Thoracic aorta (tissue), 2 donors: ENCODE data around the gene GSN. TPM values are rescaled to one million over a fixed set of nuclear protein-coding genes. Genes with fewer than 3 reads are reported as not detected.

Experiments
- ATAC-seq: fragments of 150-250 bp; one replicate; pipeline ENCODE4 v1.8.0; 2017; ENCODE audit warnings: low read depth; ENCODE audit not compliant: insufficient number of reproducible peaks, low FRiP score
- DNase-seq: peaks from one replicate; pipeline ENCODE4 v3.0.0-alpha.2; 2020; ENCODE audit warnings: low spot score
- H3K27ac ChIP-seq, 2 donors: fragments of 200-600 bp; sonication (generic); 1 replicate in 1 of 2; 2 replicates in 1 of 2; pipeline ENCODE4 v1.5.1; 2016; ENCODE audit warnings: mild to moderate bottlenecking in 2 of 2, moderate library complexity in 2 of 2
- H3K27me3 ChIP-seq: fragments of 200-600 bp; sonication (generic); replicated peaks from 2 replicates; pipeline ENCODE4 v1.6.0; 2016; ENCODE audit warnings: mild to moderate bottlenecking; ENCODE audit not compliant: insufficient read depth
- H3K36me3 ChIP-seq: fragments of 200-600 bp; sonication (generic); one replicate; pipeline ENCODE4 v1.5.1; 2016
- H3K4me1 ChIP-seq, 2 donors: fragments of 200-600 bp; sonication (generic); 1 replicate in 1 of 2; 2 replicates in 1 of 2; pipeline versions ENCODE4 v1.5.1 to v1.6.0; 2016; ENCODE audit warnings: low read depth in 2 of 2, mild to moderate bottlenecking in 1 of 2; ENCODE audit not compliant: control insufficient read depth in 1 of 2
- H3K4me3 ChIP-seq: fragments of 200-600 bp; sonication (generic); 2 replicates; pipeline ENCODE4 v1.5.1; 2016; ENCODE audit warnings: mild to moderate bottlenecking
- H3K9me3 ChIP-seq: fragments of 200-600 bp; sonication (generic); 2 replicates; pipeline ENCODE4 v1.5.1; 2016
- CTCF ChIP-seq: fragments of 200-600 bp; sonication (generic); IDR thresholded peaks from one replicate; pipeline ENCODE4 v1.5.1; 2019; ENCODE audit warnings: antibody characterized with exemption
- total RNA-seq, 2 donors: library from RNA; depleted of rRNA; stranded (reverse); fragments of >200 nt; gene quantifications; one replicate each; pipeline versions ENCODE4 v1.1.0 to v1.2.3, GENCODE V29; 2016

The GSN gene
- total RNA-seq, 2 donors from 2014 or later, result 3,187 to 4,234 TPM

- Histone ChIP-seq H3K36me3 (peaks cover 51% of the 10 kb centered on the region), H3K27me3 (no peaks in the 10 kb centered on the region), H3K4me3 (no peak overlapping the region), H3K9me3 (no peaks in the 10 kb centered on the region), H3K27ac (peak overlapping the region; percentile 96 to 97), H3K4me1 (peaks cover 21 to 84% of the 10 kb centered on the region in 2 donors)
- DNase-seq (no peak), ATAC-seq (no peak)
- no peak for TF ChIP-seq CTCF
Measured at GRCh38 chr9:121317737-121318630, 50.0 kb downstream of the GSN start.

GRCh38 chr9:121318631-121319382 lies 50.8 kb downstream of the GSN start:
- no peaks in the 10 kb centered on the region for H3K27me3 ChIP-seq
- H3K4me1 ChIP-seq, result peaks cover 21 to 86% of the 10 kb centered on the region in 2 donors
- DNase-seq (no peak), ATAC-seq (no peak)
- H3K4me3 ChIP-seq, result no peak overlapping the region
- no peaks in the 10 kb centered on the region for H3K9me3 ChIP-seq
- peak overlapping the region; percentile 96 to 97 for H3K27ac ChIP-seq
- H3K36me3 ChIP-seq, result peaks cover 48% of the 10 kb centered on the region
- TF ChIP-seq CTCF, result no peak

GRCh38 chr9:121319383-121319780 lies 51.4 kb downstream of the GSN start:
- ATAC-seq, result no peak
- H3K4me1 ChIP-seq, result peaks cover 21 to 89% of the 10 kb centered on the region in 2 donors

GRCh38 chr9:121321016-121321503 lies 53.1 kb downstream of the GSN start:
- no peak for TF ChIP-seq CTCF
- no peaks in the 10 kb centered on the region for H3K9me3 ChIP-seq
- H3K36me3 ChIP-seq, result peaks cover 55% of the 10 kb centered on the region
- DNase-seq (no peak), ATAC-seq (no peak)
- peak overlapping the region; percentile 96 to 97 for H3K27ac ChIP-seq
- H3K4me3 ChIP-seq, result no peak overlapping the region
- H3K27me3 ChIP-seq, result no peaks in the 10 kb centered on the region
- peaks cover 29 to 94% of the 10 kb centered on the region in 2 donors for H3K4me1 ChIP-seq

More at GRCh38 chr9:121319383-121319780, 51.4 kb downstream of the GSN start:
- Histone ChIP-seq H3K36me3 (peaks cover 49% of the 10 kb centered on the region), H3K27me3 (no peaks in the 10 kb centered on the region), H3K9me3 (no peaks in the 10 kb centered on the region), H3K4me3 (no peak overlapping the region), H3K27ac (peak overlapping the region; percentile 96 to 97)
- no peak for DNase-seq
- no peak for TF ChIP-seq CTCF
